Epithelial cell of prostate (primary cell): ENCODE results near the gene HCRT.
"Not testable (repeated sequence)": the region's sequence is repeated elsewhere in the genome, so short reads cannot be mapped to it uniquely, and the experiment has no call there.

Source experiments
- DNase-seq: peaks from one replicate; pipeline ENCODE4 v3.0.0-alpha.2; 2011; ENCODE audit warnings: low read depth, low spot score
- H3K27ac ChIP-seq: fragments of 450-650 bp; 2 replicates; pipeline ENCODE4 v1.5.1; 2017; ENCODE audit warnings: mild to moderate bottlenecking

HCRT gene

GRCh38 chr17:42199416-42200011 is 14.3 kb upstream of the HCRT start:
- no peak overlapping the region for H3K27ac ChIP-seq
- DNase-seq = no peak

GRCh38 chr17:42198897-42199296 is 13.6 kb upstream of the HCRT start:
- no peak for DNase-seq

GRCh38 chr17:42197564-42198156 is 12.4 kb upstream of the HCRT start:
- no peak for DNase-seq
- no peak overlapping the region for H3K27ac ChIP-seq

More at GRCh38 chr17:42198897-42199296, 13.6 kb upstream of the HCRT start:
- H3K27ac ChIP-seq = no peak overlapping the region

GRCh38 chr17:42193969-42194899 is 9.0 kb upstream of the HCRT start, which contains the start of gene GHDC:
Gene GHDC, minus strand, starts transcription at chr17:42194494. Its CDS starts 913 bp downstream, at chr17:42193581.
- no peak for DNase-seq
- no peak within 1 kb of the TSS for H3K27ac ChIP-seq

- DNase-seq = no peak
- H3K27ac ChIP-seq = no peak overlapping the region
Measured at GRCh38 chr17:42193216-42193968, 8.1 kb upstream of the HCRT start.

GRCh38 chr17:42192189-42193126 is 7.2 kb upstream of the HCRT start:
- H3K27ac ChIP-seq = no peak overlapping the region
- no peak for DNase-seq

GRCh38 chr17:42191275-42191608 is 6.0 kb upstream of the HCRT start:
- H3K27ac ChIP-seq = no peak overlapping the region
- no peak for DNase-seq

GRCh38 chr17:42190491-42191274 is 5.4 kb upstream of the HCRT start:
- DNase-seq = no peak
- H3K27ac ChIP-seq = no peak overlapping the region

- H3K27ac ChIP-seq = no peak overlapping the region
- no peak for DNase-seq
Measured at GRCh38 chr17:42189651-42189965, 4.4 kb upstream of the HCRT start.

GRCh38 chr17:42188749-42189650 is 3.7 kb upstream of the HCRT start:
- DNase-seq = no peak
- H3K27ac ChIP-seq = no peak overlapping the region

- H3K27ac ChIP-seq = no peak overlapping the region
- no peak for DNase-seq
Measured at GRCh38 chr17:42187833-42188232, 2.6 kb upstream of the HCRT start.

- not testable (repeated sequence) for H3K27ac ChIP-seq, DNase-seq
Measured at GRCh38 chr17:42186191-42186590, 939 bp upstream of the HCRT start.

GRCh38 chr17:42185621-42185930 is 324 bp upstream of the HCRT start:
- no peak for DNase-seq
- no peak overlapping the region for H3K27ac ChIP-seq

- no peak for DNase-seq
- no peak overlapping the region for H3K27ac ChIP-seq
Measured at GRCh38 chr17:42183741-42184711, 1.2 kb downstream of the HCRT start.

- DNase-seq = no peak
Measured at GRCh38 chr17:42182927-42183734, 2.1 kb downstream of the HCRT start.

GRCh38 chr17:42181851-42182207 is 3.4 kb downstream of the HCRT start:
- H3K27ac ChIP-seq = no peak overlapping the region
- DNase-seq = no peak

More at GRCh38 chr17:42182927-42183734, 2.1 kb downstream of the HCRT start:
- H3K27ac ChIP-seq = no peak overlapping the region
